GM21528 (cell line): Measurements from ENCODE around the gene S100Z.
"Not testable (repeated sequence)": the region's sequence is repeated elsewhere in the genome, so short reads cannot be mapped to it uniquely, and the experiment has no call there.

ENCODE experiments used
- ATAC-seq: cut with Tn5 transposase; IDR thresholded peaks from one replicate; pipeline ENCODE4 v1.9.1; 2021; ENCODE audit warnings: mild to moderate bottlenecking, moderate library complexity; ENCODE audit not compliant: unreplicated experiment, low FRiP score

S100Z gene

GRCh38 chr5:76849419-76850291, at the start of gene S100Z:
Gene S100Z (plus strand): TSS chr5:76850014. CDS start chr5:76875360, 25,346 bp downstream.
- no peak for ATAC-seq

DNA sequence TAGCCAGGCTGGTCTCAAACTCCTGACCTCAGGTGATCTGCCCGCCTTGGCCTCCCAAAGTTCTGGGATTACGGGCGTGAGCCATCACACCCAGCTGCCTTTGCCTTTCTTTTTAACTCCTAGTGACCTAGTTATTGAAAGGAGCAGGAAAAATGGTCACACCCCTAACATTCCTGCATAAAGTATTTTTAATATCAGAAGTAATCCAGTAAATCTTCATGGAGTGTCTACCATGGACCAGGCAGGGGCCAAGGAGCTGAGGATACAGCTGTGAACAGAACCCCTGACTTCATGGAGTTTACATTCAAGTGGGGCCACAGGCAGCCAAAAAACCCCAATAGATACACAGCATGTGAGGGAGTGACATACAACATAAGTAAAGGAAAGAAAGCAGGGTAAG, 49.2 kb upstream of the S100Z start:
- ATAC-seq: no peak

- no peak for ATAC-seq
These were observed 48.5 kb upstream of the S100Z start for GRCh38 chr5:76801159-76801802.

- no peak for ATAC-seq
These were observed 48.0 kb upstream of the S100Z start for GRCh38 chr5:76801803-76802195.

GRCh38 chr5:76804266-76804665, 45.5 kb upstream of the S100Z start:
- ATAC-seq: no peak

DNA sequence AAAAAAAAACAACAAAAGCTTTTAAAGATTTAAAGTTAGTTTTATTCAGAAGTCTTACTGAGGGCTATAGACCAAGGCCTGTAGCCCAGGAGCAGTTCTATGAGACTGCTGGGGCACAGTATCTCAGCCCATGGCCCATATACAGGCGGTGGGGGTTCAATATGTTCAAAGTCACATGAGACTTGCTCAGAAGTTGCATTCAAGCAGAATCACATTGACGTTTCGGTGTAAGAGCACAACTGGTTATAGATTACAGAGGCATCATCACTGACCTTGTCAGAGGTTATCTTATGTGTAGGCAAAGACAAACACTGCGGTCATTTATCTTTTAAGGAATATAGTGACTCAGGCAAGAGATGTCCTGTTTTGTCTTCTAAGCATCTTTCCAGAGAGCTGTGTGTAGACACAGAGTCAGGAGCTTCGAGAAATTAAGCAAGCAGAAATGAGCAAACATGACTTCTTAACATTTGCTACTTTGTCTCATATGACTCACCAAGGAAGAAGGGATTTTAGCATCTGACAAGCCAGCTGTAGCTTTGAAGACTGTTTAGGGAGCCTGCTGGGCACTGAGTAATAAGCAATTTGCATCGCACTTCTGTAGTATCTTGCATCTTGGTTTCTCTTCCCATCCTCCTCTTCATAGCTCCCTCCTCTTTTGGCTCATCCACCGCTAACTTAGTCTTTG, 43.9 kb upstream of the S100Z start:
- no peak for ATAC-seq

DNA sequence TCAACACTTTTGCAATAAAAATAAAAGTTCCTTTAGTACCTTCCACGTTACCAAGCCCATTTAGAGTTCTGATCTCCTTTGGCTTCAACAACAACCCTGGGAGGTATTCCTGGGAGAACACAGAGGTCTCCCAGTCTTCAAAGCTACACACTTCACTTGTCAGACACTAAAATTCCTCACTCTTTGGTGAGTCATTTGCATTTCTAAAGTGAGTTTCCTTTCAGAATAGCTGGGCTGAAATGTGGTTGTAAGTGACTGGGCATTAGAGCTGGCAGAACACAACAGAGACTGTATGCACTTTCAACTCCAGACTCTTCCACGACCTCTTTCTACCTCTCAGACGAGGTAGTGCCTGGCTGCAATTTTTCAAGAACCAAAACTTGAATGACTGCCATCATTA, 42.5 kb upstream of the S100Z start:
- no peak for ATAC-seq

DNA sequence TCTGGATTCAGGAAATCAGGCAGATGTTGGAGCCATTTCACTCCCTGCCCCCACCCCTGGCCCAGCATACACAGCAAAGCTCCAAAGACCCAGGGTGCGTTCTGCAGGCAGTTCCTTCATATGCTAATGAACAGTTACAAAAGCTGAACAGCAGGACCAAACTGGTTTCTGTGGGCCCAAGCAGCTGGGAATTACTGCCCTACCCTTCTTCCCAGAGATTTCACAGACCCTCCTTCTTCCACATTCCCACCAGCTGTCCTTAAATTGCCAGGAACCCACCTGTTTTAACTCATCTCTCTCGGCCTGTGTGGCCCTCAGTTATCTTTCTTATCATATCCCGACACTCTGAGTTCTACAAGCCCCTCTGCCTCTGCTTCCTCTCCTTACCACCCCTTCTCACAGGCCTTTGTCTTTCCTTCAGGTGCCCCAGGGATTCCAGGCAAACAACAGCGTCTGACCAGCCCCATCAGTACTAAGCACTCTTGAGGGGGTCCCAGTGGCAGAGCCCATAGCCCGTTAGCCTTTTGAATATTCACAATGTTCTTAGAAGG, 41.6 kb upstream of the S100Z start:
- ATAC-seq: no peak

DNA sequence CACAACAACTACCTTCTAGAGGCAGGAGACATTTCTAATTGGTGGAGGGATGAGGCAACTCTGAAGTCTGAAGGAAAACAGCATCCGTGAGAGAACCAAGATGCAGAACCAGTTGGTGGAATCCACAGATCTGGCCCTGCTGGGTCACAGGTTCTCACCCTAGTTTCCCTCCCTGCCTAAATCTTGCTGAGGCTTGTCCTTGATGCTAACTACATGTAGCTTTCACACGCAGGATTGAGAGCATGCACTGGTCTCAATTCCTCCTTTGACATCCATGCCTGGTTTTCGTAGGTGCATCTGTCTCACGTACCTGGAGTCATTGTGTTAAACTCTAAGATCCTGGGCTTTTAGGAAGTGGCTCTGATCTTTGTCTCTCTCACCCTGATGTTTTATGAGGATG, 40.7 kb upstream of the S100Z start:
- no peak for ATAC-seq

GRCh38 chr5:76810236-76810635, 39.6 kb upstream of the S100Z start:
- no peak for ATAC-seq

- ATAC-seq: no peak
These were observed 38.6 kb upstream of the S100Z start for GRCh38 chr5:76811214-76811613.

DNA sequence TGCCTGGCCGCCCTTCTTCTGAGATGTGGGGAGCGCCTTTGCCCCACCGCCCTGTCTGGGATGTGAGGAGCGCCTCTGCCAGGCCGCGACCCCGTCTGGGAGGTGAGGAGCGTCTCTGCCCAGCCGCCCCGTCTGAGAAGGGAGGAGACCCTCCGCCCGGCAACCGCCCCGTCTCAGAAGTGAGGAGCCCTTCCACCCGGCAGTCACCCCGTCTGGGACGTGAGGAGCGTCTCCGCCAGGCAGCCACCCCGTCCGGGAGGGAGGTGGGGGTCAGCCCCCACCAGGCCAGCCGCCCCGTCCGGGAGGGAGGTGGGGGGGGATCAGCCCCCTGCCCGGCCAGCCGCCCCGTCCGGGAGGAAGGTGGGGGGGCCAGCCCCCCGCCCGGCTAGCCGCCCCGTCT, 37.6 kb upstream of the S100Z start:
- ATAC-seq: not testable (repeated sequence)

GRCh38 chr5:76813982-76814562, 35.7 kb upstream of the S100Z start:
- no peak for ATAC-seq

DNA sequence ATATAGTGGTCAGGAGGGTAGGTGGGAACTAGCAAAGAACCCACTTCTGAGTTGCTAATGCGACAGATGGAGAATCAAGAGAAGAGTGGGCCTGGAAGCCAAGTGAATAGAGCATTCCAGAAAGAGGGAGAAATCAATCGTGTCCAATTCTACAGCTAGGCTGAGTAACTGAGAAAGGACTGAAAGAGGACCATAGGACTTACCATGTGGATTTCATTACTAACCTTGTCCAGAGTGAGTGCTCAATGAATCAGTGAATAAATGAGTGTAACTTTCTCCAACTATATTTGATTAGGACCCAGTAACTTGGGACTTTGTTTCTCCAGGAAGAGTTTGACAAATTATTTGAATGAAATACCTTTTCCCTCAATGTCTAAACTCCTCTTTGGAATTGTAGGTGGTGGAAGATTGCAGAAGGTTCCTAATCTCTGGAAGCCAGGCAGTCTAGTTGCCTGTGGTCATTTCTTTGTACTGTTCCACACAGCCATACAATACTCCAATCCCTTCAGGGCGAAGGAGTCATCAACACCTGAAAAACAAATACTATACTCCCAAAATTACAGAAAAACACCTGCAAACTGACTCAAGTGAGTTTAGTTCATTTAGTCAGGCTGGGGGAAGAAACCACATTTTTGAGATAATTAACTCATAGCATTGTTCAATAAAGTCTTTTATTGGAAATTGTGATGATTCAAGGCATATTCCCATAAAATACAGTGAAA, 33.5 kb upstream of the S100Z start:
- no peak for ATAC-seq

GRCh38 chr5:76818844-76819831, 30.7 kb upstream of the S100Z start, which contains the start of gene F2RL1:
Gene F2RL1 (plus strand): TSS chr5:76819030. CDS start chr5:76819183, 153 bp downstream.
- ATAC-seq: no peak

GRCh38 chr5:76819851-76820525, 29.8 kb upstream of the S100Z start:
- ATAC-seq: no peak

DNA sequence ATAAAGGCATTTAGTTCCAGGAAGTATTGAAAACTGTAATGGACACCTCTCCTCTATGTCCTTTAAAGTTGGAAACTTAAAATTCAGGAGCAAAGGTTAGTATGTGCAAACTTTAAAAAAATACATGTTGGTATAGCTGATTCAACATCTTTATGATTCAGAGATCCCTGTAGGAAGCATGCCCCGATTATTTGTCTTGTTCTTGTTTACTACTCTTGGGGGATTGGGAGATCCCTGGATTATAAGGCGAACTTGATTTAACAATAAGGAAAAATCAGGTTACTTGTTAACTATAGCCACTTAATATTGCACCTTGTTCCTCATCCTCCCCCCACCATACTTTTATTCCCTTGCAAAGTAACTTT, 29.3 kb upstream of the S100Z start:
- ATAC-seq: no peak

DNA sequence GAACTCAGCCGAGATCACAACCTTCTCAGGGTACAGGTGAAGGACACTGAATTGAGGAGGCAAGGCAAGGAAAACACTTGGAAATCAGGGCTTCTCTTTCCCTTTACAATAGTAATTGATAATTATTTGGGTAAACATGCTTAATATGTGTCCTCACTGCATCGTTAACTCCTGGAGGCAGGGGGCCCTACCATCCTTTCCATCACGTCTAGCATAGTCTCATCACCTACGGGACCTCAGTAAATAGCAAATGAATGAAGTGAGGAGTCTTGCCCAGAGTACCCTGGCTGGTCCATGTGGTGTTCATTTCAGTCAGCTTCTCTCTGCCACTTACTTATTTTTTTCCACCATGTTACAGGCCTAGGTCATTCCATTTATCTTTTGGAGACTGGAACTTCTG, 28.7 kb upstream of the S100Z start:
- no peak for ATAC-seq
